Fibroblast of the aortic adventitia (primary cell): ENCODE data around the gene ALCAM. TPM values are rescaled to one million over a fixed set of nuclear protein-coding genes. Genes with fewer than 3 reads are reported as not detected.

Source experiments
- DNase-seq: peaks from one replicate; pipeline ENCODE4 v3.0.0-alpha.2; 2010; ENCODE audit warnings: low read depth
- H3K4me3 ChIP-seq: 2 replicates; pipeline ENCODE4 v1.5.1; 2011; ENCODE audit warnings: low read depth, mild to moderate bottlenecking, control low read depth, low read length, moderate library complexity
- CTCF ChIP-seq: IDR thresholded peaks from 2 replicates; pipeline ENCODE4 v1.5.1; 2011; ENCODE audit warnings: mild to moderate bottlenecking, low read length, control low read depth, inconsistent platforms; ENCODE audit not compliant: insufficient read depth
- total RNA-seq: library from RNA; depleted of rRNA; stranded (reverse); fragments of >200 nt; gene quantifications from 2 replicates; pipeline ENCODE4 v1.2.3, GENCODE V29; 2012; ENCODE audit warnings: low replicate concordance

The ALCAM gene
- total RNA-seq, 1 donor: 203 TPM

GRCh38 chr3:105611304-105612192 lies 244.8 kb downstream of the ALCAM start:
- TF ChIP-seq CTCF: no peak
- H3K4me3 ChIP-seq: no peak overlapping the region
- DNase-seq: peak; percentile 6

- no peak for TF ChIP-seq CTCF
- DNase-seq: peak; percentile 72
- no peak overlapping the region for H3K4me3 ChIP-seq
Measured at GRCh38 chr3:105613120-105613519, 246.4 kb downstream of the ALCAM start.

- TF ChIP-seq CTCF: no peak
- DNase-seq: peak; percentile 33
- H3K4me3 ChIP-seq: no peak overlapping the region
Measured at GRCh38 chr3:105614288-105615030, 247.8 kb downstream of the ALCAM start.

GRCh38 chr3:105615814-105616213 lies 249.1 kb downstream of the ALCAM start:
- DNase-seq: no peak
- TF ChIP-seq CTCF: no peak

GRCh38 chr3:105616374-105617121 lies 249.8 kb downstream of the ALCAM start:
- H3K4me3 ChIP-seq: no peak overlapping the region
- TF ChIP-seq CTCF: no peak
- no peak for DNase-seq

More at GRCh38 chr3:105615814-105616213, 249.1 kb downstream of the ALCAM start:
- H3K4me3 ChIP-seq: no peak overlapping the region

- H3K4me3 ChIP-seq: no peak overlapping the region
- DNase-seq: no peak
- TF ChIP-seq CTCF: no peak
Measured at GRCh38 chr3:105618556-105618955, 251.8 kb downstream of the ALCAM start.
